GM21526 (cell line): ENCODE results near the gene CNOT4.
"Not testable (repeated sequence)": the region's sequence is repeated elsewhere in the genome, so short reads cannot be mapped to it uniquely, and the experiment has no call there.

Experiments
- ATAC-seq: cut with Tn5 transposase; IDR thresholded peaks from one replicate; pipeline ENCODE4 v1.9.1; 2021; ENCODE audit warnings: moderate library complexity; ENCODE audit not compliant: unreplicated experiment, low FRiP score

Gene CNOT4

GRCh38 chr7:135370656-135371055 is 139.2 kb downstream of the CNOT4 start:
- no peak for ATAC-seq

GRCh38 chr7:135369405-135369804 is 140.5 kb downstream of the CNOT4 start:
- ATAC-seq, result no peak

- no peak for ATAC-seq
These were observed 141.3 kb downstream of the CNOT4 start for GRCh38 chr7:135368416-135369186.

- ATAC-seq, result no peak
These were observed 142.9 kb downstream of the CNOT4 start for GRCh38 chr7:135366843-135367508.

GRCh38 chr7:135365721-135366120 is 144.2 kb downstream of the CNOT4 start:
- no peak for ATAC-seq

GRCh38 chr7:135364206-135364605 is 145.7 kb downstream of the CNOT4 start:
- no peak for ATAC-seq

GRCh38 chr7:135362871-135363270 is 147.0 kb downstream of the CNOT4 start:
- no peak for ATAC-seq

- no peak for ATAC-seq
These were observed 148.1 kb downstream of the CNOT4 start for GRCh38 chr7:135361788-135362187.

- ATAC-seq, result no peak
These were observed 150.3 kb downstream of the CNOT4 start for GRCh38 chr7:135359615-135360014.

GRCh38 chr7:135355377-135356048 is 154.4 kb downstream of the CNOT4 start:
- no peak for ATAC-seq

GRCh38 chr7:135353832-135354231 is 156.1 kb downstream of the CNOT4 start:
- no peak for ATAC-seq

- no peak for ATAC-seq
These were observed 157.6 kb downstream of the CNOT4 start for GRCh38 chr7:135352285-135352684.

GRCh38 chr7:135351070-135351469 is 158.8 kb downstream of the CNOT4 start:
- not testable (repeated sequence) for ATAC-seq

- no peak for ATAC-seq
These were observed 160.2 kb downstream of the CNOT4 start for GRCh38 chr7:135349746-135350145.

- ATAC-seq, result no peak
These were observed 161.4 kb downstream of the CNOT4 start for GRCh38 chr7:135348493-135348892.

GRCh38 chr7:135343361-135343760 is 166.5 kb downstream of the CNOT4 start:
- ATAC-seq, result no peak

- no peak for ATAC-seq
These were observed 167.0 kb downstream of the CNOT4 start for GRCh38 chr7:135342887-135343286.

- no peak for ATAC-seq
These were observed 168.9 kb downstream of the CNOT4 start for GRCh38 chr7:135341049-135341448.

GRCh38 chr7:135337977-135338550 is 171.8 kb downstream of the CNOT4 start:
- ATAC-seq, result no peak

- no peak for ATAC-seq
These were observed 172.4 kb downstream of the CNOT4 start for GRCh38 chr7:135337506-135337905.

- ATAC-seq, result no peak
These were observed 174.2 kb downstream of the CNOT4 start for GRCh38 chr7:135335628-135336139.
